GM19467 (cell line): Measurements from ENCODE around the gene IL22RA2.

Experiments used
- ATAC-seq: cut with Tn5 transposase; IDR thresholded peaks from one replicate; pipeline ENCODE4 v1.9.1; 2021; ENCODE audit warnings: mild to moderate bottlenecking, moderate library complexity; ENCODE audit not compliant: unreplicated experiment

Gene IL22RA2

GRCh38 chr6:137097526-137097925 is 75.9 kb downstream of the IL22RA2 start:
- no peak for ATAC-seq

GRCh38 chr6:137097057-137097456 is 76.4 kb downstream of the IL22RA2 start:
- ATAC-seq, result peak; percentile 29

DNA sequence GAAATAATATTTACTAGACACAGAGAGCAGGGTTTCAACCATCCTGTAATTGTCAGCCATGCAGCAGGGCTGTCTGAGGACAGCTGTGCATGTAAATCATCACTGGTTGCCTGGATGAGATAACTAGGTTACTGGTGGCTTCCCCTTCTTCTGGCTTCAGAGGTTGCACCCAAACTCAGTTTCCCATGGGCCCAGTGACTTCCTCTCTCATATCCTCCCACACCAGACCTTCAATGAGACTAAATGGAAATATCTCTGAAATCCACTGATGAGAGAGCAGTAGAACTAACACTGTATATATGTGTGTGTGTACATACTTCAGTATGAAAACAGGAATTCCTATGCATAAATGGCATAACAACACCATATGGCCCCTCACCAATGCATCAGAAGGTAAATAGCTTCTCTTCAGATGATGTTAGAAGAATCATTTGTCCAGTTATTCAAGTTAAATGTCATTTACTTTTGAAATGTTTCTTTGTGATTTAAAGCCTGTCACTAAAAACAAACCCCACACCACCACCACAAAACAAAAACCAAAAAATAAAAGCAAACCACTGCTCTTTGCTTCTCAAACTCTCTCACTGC is 77.7 kb downstream of the IL22RA2 start:
- ATAC-seq, result peak; percentile 65

- no peak for ATAC-seq
Observed at GRCh38 chr6:137095093-137095492, 78.4 kb downstream of the IL22RA2 start.

DNA sequence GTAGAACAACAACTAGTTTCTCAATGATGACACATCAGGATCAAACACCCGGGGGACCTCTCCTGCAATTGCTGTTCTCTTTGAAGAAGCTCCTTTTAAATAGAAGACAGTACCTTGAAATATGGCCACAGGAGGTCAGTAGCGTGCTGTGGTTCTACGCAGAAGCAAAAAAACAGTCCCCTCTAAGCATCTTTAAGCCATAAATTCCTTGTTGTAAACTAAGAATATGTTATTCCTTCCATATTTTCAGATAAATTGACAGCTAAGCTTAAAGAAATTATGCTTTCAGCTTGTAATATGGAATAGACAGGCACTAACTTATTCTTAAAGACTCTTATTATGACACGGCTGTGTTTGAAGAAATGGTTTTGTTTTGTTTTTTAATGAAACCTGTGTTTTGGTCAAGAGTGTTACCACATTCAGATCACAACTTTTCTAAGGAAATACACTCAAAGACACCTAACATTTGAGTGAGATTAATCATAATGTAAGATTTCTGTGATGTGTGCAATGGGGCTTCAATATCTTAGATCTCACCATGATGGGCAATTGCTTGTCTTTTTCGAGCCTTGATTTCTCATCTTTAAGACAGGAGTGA is 78.9 kb downstream of the IL22RA2 start:
- ATAC-seq, result peak; percentile 37
